GM08714 (cell line): Measurements from ENCODE around the gene IL5RA.
A peak's percentile ranks its signal among the peaks of the same experiment; 100 is the strongest.

Experiments
- H3K4me3 ChIP-seq: fragments of 200-500 bp; sonication (Bioruptor generic); 2 replicates; pipeline ENCODE4 v1.5.1; 2014; ENCODE audit warnings: mild to moderate bottlenecking, low read length, inconsistent platforms
- ZNF274 ChIP-seq: IDR thresholded peaks from 2 replicates; pipeline ENCODE4 v1.6.1; 2012; ENCODE audit warnings: mild to moderate bottlenecking, low read depth, low read length

Gene IL5RA

GRCh38 chr3:3110299-3110630 is at the start of gene IL5RA:
IL5RA (minus strand) TSS chr3:3110374; CDS start chr3:3104984, 5,390 bp downstream.
- no peak for TF ChIP-seq ZNF274
- H3K4me3 ChIP-seq = no peak within 1 kb of the TSS

GRCh38 chr3:3157484-3157883 is 47.3 kb upstream of the IL5RA start:
- TF ChIP-seq ZNF274 = no peak
- no peak overlapping the region for H3K4me3 ChIP-seq

GRCh38 chr3:3154879-3155610 is 44.9 kb upstream of the IL5RA start:
- no peak overlapping the region for H3K4me3 ChIP-seq
- TF ChIP-seq ZNF274 = no peak

- no peak for TF ChIP-seq ZNF274
- no peak overlapping the region for H3K4me3 ChIP-seq
These were observed 41.3 kb upstream of the IL5RA start for GRCh38 chr3:3151513-3151912.

- no peak overlapping the region for H3K4me3 ChIP-seq
- TF ChIP-seq ZNF274 = no peak
These were observed 39.4 kb upstream of the IL5RA start for GRCh38 chr3:3149560-3149959.

- TF ChIP-seq ZNF274 = no peak
- no peak overlapping the region for H3K4me3 ChIP-seq
These were observed 35.7 kb upstream of the IL5RA start for GRCh38 chr3:3145831-3146230.

- H3K4me3 ChIP-seq = no peak overlapping the region
- no peak for TF ChIP-seq ZNF274
These were observed 31.8 kb upstream of the IL5RA start for GRCh38 chr3:3141939-3142338.

- no peak overlapping the region for H3K4me3 ChIP-seq
- TF ChIP-seq ZNF274 = no peak
These were observed 27.4 kb upstream of the IL5RA start for GRCh38 chr3:3137526-3137925.

GRCh38 chr3:3134750-3135448 is 24.7 kb upstream of the IL5RA start:
- TF ChIP-seq ZNF274 = no peak
- H3K4me3 ChIP-seq = no peak overlapping the region

GRCh38 chr3:3133500-3133899 is 23.3 kb upstream of the IL5RA start:
- no peak overlapping the region for H3K4me3 ChIP-seq
- TF ChIP-seq ZNF274 = no peak

GRCh38 chr3:3129579-3129978 is 19.4 kb upstream of the IL5RA start:
- H3K4me3 ChIP-seq = no peak overlapping the region
- no peak for TF ChIP-seq ZNF274

- TF ChIP-seq ZNF274 = no peak
- H3K4me3 ChIP-seq = peak overlapping the region; percentile 77
These were observed 17.3 kb upstream of the IL5RA start for GRCh38 chr3:3127432-3128010.

- TF ChIP-seq ZNF274 = no peak
- H3K4me3 ChIP-seq = peak within 1 kb of the TSS; percentile 80
These were observed 16.6 kb upstream of the IL5RA start, which contains the start of gene TRNT1 for GRCh38 chr3:3126477-3127431. TRNT1 (plus strand) TSS chr3:3126940; CDS start chr3:3129041, 2,101 bp downstream.

GRCh38 chr3:3125977-3126376 is 15.8 kb upstream of the IL5RA start:
- TF ChIP-seq ZNF274 = no peak
- H3K4me3 ChIP-seq = peak overlapping the region; percentile 80

GRCh38 chr3:3119393-3119851 is 9.2 kb upstream of the IL5RA start:
- H3K4me3 ChIP-seq = no peak overlapping the region
- no peak for TF ChIP-seq ZNF274
